GM12892 (cell line): ENCODE results near the gene CDH4.

Experiments used
- POLR2A ChIP-seq: IDR thresholded peaks from 2 replicates; pipeline ENCODE4 v1.6.1; 2011; ENCODE audit warnings: low read depth, low read length, control low read depth
- POLR2AphosphoS5 ChIP-seq: IDR thresholded peaks from 2 replicates; pipeline ENCODE4 v1.6.1; 2011; ENCODE audit warnings: low read depth, low read length, control low read depth
- TAF1 ChIP-seq: IDR thresholded peaks from 2 replicates; pipeline ENCODE4 v1.6.1; 2011; ENCODE audit warnings: low read depth, mild to moderate bottlenecking, control low read depth, low read length, borderline replicate concordance

DNA sequence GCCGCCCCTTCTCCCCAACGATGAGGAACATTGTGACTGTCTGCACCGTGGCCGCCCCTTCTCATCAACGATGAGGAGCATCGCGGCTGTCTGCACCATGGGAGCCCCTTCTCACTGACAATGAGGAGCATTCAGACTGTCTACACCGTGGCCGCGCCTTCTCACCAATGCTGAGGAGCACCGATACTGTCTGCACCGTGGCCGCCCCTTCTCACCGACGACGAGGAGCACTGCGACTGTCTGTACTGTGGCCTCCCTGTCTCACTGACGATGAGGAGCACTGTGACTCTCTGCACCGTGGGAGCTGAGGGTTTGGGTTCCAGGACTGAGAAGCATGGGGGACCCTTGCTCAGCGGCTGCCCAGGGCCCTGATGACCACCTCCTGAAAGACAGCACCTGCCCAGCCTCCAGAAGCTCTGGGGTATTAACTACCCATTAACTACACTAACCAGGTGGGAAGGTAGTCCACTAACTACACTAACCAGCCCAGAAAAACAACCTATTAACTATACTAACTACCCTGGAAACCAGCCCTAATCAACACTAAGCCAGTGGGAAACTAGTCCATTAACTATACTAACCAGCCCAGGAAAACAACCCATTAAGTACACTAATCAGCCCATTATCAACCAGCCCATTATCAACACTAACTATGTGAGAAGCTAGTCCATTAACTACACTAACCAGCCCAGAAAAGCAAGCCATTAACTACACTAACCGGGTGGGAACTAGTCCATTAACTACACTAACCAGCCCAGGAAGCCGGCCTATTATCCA, 696.7 kb downstream of the CDH4 start:
- TF ChIP-seq POLR2A (no peak), POLR2AphosphoS5 (no peak), TAF1 (no peak)
